Nephron (organoid): ENCODE data around the gene LAMA2.

ENCODE experiments used
- H3K27ac Mint-ChIP-seq, 3 experiments: 2 replicates each; pipeline ENCODE4 v1.8.0; 2020; ENCODE audit warnings: mixed read lengths in 3 of 3, mild to moderate bottlenecking in 2 of 3, moderate library complexity in 1 of 3
- H3K27me3 Mint-ChIP-seq: 2 replicates; pipeline ENCODE4 v1.8.0; 2021; ENCODE audit warnings: low read depth, mild to moderate bottlenecking, moderate library complexity, mixed read lengths
- H3K36me3 Mint-ChIP-seq: 2 replicates; pipeline ENCODE4 v1.8.0; 2020; ENCODE audit warnings: low read depth, mixed read lengths
- H3K4me1 Mint-ChIP-seq: 2 replicates; pipeline ENCODE4 v1.8.0; 2020; ENCODE audit warnings: mixed read lengths
- H3K4me3 Mint-ChIP-seq, 3 experiments: 2 replicates each; pipeline ENCODE4 v1.8.0; 2020; ENCODE audit warnings: mild to moderate bottlenecking in 3 of 3, mixed read lengths in 3 of 3, moderate library complexity in 2 of 3
- H3K9me3 Mint-ChIP-seq: 2 replicates; pipeline ENCODE4 v1.8.0; 2020; ENCODE audit warnings: mixed read lengths
- CTCF ChIP-seq, 3 experiments: fragments of 200-600 bp; sonication (generic); IDR thresholded peaks; one replicate each; pipeline ENCODE4 v1.5.0; 2021; ENCODE audit warnings: antibody characterized with exemption in 3 of 3; ENCODE audit not compliant: unreplicated experiment in 3 of 3

LAMA2 gene

GRCh38 chr6:129370268-129370916 lies 487.5 kb downstream of the LAMA2 start:
- H3K9me3 Mint-ChIP-seq: no peaks in the 10 kb centered on the region
- no peak overlapping the region for H3K4me3 Mint-ChIP-seq
- H3K36me3 Mint-ChIP-seq: no peaks in the 10 kb centered on the region
- TF ChIP-seq CTCF (IDR thresholded peaks at IDR 0.05; ENCODE audit: unreplicated experiment in 3 of 3): peak; percentile 75 to 80 (median 76)
- no peaks in the 10 kb centered on the region for H3K27me3 Mint-ChIP-seq
- no peak overlapping the region for H3K27ac Mint-ChIP-seq
- H3K4me1 Mint-ChIP-seq: peaks cover 4% of the 10 kb centered on the region

GRCh38 chr6:129381885-129382284 lies 498.9 kb downstream of the LAMA2 start:
- no peak overlapping the region for H3K4me3 Mint-ChIP-seq
- TF ChIP-seq CTCF (IDR thresholded peaks at IDR 0.05; ENCODE audit: unreplicated experiment in 3 of 3): no peak
- H3K4me1 Mint-ChIP-seq: no peaks in the 10 kb centered on the region
- no peaks in the 10 kb centered on the region for H3K9me3 Mint-ChIP-seq
- H3K27ac Mint-ChIP-seq: no peak overlapping the region
- no peaks in the 10 kb centered on the region for H3K36me3 Mint-ChIP-seq
- H3K27me3 Mint-ChIP-seq: no peaks in the 10 kb centered on the region

DNA sequence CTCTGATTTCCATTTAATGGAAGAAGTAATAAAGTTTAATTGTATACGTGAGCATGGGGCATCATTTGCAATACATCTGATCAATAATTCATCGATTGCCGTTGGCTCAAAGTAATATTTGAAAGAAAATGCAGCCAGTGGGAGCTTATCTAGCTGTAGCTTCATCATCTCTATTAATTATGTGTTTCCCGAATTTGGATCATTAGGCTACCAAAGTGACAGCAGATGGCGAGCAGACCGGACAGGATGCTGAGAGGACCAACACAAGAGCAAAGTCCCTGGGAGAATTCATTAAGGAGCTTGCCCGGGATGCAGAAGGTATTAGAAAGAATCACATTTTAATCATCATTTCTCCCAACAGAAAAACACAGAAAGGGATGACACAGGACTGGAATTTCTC lies 500.0 kb downstream of the LAMA2 start:
- Mint-ChIP-seq H3K27me3 (no peaks in the 10 kb centered on the region), H3K4me1 (no peaks in the 10 kb centered on the region), H3K9me3 (no peaks in the 10 kb centered on the region), H3K27ac (no peak overlapping the region), H3K4me3 (no peak overlapping the region), H3K36me3 (peaks cover 4% of the 10 kb centered on the region)
- no peak for TF ChIP-seq CTCF (IDR thresholded peaks at IDR 0.05; ENCODE audit: unreplicated experiment in 3 of 3)

DNA sequence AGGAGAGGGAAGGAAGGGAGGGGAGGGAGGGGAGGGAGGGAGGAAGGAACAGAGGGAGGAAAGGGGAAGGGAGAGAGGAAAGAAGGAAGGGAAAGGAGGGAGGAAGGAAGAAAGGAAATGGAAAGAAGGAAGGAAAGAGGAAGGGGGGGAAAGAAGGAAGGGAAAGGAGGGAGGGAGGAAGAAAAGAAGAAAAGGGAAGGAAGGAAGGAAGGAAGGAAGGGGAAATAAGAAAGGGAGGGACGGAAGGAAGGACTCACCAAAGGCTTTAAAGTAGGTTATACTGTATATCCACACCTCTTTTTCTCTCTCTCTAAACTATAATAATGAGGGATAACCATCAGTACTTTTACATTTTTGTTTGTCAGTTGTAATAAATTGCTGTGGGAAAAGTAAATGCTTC lies 502.2 kb downstream of the LAMA2 start:
- no peak for TF ChIP-seq CTCF (IDR thresholded peaks at IDR 0.05; ENCODE audit: unreplicated experiment in 3 of 3)
- no peak overlapping the region for H3K4me3 Mint-ChIP-seq
- no peak overlapping the region for H3K27ac Mint-ChIP-seq
- no peaks in the 10 kb centered on the region for H3K27me3 Mint-ChIP-seq
- H3K9me3 Mint-ChIP-seq: no peaks in the 10 kb centered on the region
- no peaks in the 10 kb centered on the region for H3K4me1 Mint-ChIP-seq
- peaks cover 4% of the 10 kb centered on the region for H3K36me3 Mint-ChIP-seq

DNA sequence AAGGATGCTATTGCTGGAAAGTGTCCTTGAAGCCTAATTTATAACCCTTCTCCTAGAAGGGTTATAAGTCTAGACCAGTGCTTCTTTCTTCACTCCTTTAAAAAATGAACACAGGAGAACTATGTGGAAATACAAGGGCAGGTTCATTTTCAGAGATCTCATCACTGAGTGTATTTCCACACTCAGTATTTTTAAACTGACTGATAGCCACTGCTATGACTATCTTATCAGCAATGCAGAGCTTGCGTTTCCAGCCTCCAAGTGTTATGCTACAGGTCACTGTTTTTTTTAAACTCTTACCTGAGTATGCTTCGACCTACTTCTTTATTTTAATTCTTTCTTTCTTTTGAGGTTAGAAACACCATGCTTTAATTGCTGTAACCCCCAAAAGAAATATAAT lies 508.0 kb downstream of the LAMA2 start:
- Mint-ChIP-seq H3K4me3 (no peak overlapping the region), H3K9me3 (no peaks in the 10 kb centered on the region), H3K36me3 (peaks cover 4% of the 10 kb centered on the region), H3K27ac (no peak overlapping the region), H3K4me1 (no peaks in the 10 kb centered on the region), H3K27me3 (no peaks in the 10 kb centered on the region)
- TF ChIP-seq CTCF (IDR thresholded peaks at IDR 0.05; ENCODE audit: unreplicated experiment in 3 of 3): no peak

GRCh38 chr6:129393654-129394053 lies 510.7 kb downstream of the LAMA2 start:
- TF ChIP-seq CTCF (IDR thresholded peaks at IDR 0.05; ENCODE audit: unreplicated experiment in 3 of 3): no peak
- no peaks in the 10 kb centered on the region for H3K4me1 Mint-ChIP-seq
- H3K9me3 Mint-ChIP-seq: no peaks in the 10 kb centered on the region
- H3K27me3 Mint-ChIP-seq: no peaks in the 10 kb centered on the region
- H3K36me3 Mint-ChIP-seq: no peaks in the 10 kb centered on the region
- H3K27ac Mint-ChIP-seq: no peak overlapping the region
- H3K4me3 Mint-ChIP-seq: no peak overlapping the region
